ENCODE data around the gene NAT8.
"Not testable (repeated sequence)": the region's sequence is repeated elsewhere in the genome, so short reads cannot be mapped to it uniquely, and the experiment has no call there.

The NAT8 gene

GRCh38 chr2:73630662-73631266, 11.5 kb downstream of the NAT8 start:
- not testable (repeated sequence) for H3K27me3 ChIP-seq; H3K9me3 ChIP-seq; DNase-seq; H3K36me3 ChIP-seq; H3K4me1 ChIP-seq; H3K4me3 ChIP-seq (ENCODE audit: low read depth, low read length)
- TF ChIP-seq CTCF (IDR thresholded peaks at IDR 0.05; ENCODE audit: low read depth, low read length): peak; percentile 45

- not testable (repeated sequence) for H3K4me3 ChIP-seq (ENCODE audit: low read depth, low read length); DNase-seq
Measured at GRCh38 chr2:73628493-73628892, 13.7 kb downstream of the NAT8 start.

GRCh38 chr2:73626237-73626636, 16.0 kb downstream of the NAT8 start:
- not testable (repeated sequence) for H3K9me3 ChIP-seq; H3K36me3 ChIP-seq; H3K4me3 ChIP-seq (ENCODE audit: low read depth, low read length); H3K4me1 ChIP-seq; DNase-seq; H3K27me3 ChIP-seq

More at GRCh38 chr2:73628493-73628892, 13.7 kb downstream of the NAT8 start:
- not testable (repeated sequence) for H3K36me3 ChIP-seq, H3K27me3 ChIP-seq, H3K4me1 ChIP-seq, H3K9me3 ChIP-seq

- H3K27me3 ChIP-seq; H3K4me1 ChIP-seq; DNase-seq; H3K36me3 ChIP-seq; H3K4me3 ChIP-seq (ENCODE audit: low read depth, low read length); H3K9me3 ChIP-seq: not testable (repeated sequence)
Measured at GRCh38 chr2:73624625-73625024, 17.6 kb downstream of the NAT8 start.

GRCh38 chr2:73624036-73624435, 18.2 kb downstream of the NAT8 start:
- not testable (repeated sequence) for H3K27me3 ChIP-seq; H3K9me3 ChIP-seq; DNase-seq; H3K4me1 ChIP-seq; H3K4me3 ChIP-seq (ENCODE audit: low read depth, low read length); H3K36me3 ChIP-seq

- H3K27me3 ChIP-seq; H3K4me3 ChIP-seq (ENCODE audit: low read depth, low read length); H3K4me1 ChIP-seq; H3K36me3 ChIP-seq; H3K9me3 ChIP-seq: not testable (repeated sequence)
- peak; percentile 29 for TF ChIP-seq CTCF (IDR thresholded peaks at IDR 0.05; ENCODE audit: low read depth, low read length)
- DNase-seq: peak; percentile 12
Measured at GRCh38 chr2:73619925-73620324, 22.3 kb downstream of the NAT8 start.

- TF ChIP-seq CTCF (IDR thresholded peaks at IDR 0.05; ENCODE audit: low read depth, low read length): no peak
- DNase-seq: no peak
- H3K27me3 ChIP-seq: no peaks in the 10 kb centered on the region
Measured at GRCh38 chr2:73614997-73615396, 27.2 kb downstream of the NAT8 start.

GRCh38 chr2:73614105-73614504, 28.1 kb downstream of the NAT8 start:
- Histone ChIP-seq H3K4me1 (no peaks in the 10 kb centered on the region), H3K9me3 (no peaks in the 10 kb centered on the region), H3K36me3 (no peaks in the 10 kb centered on the region), H3K27me3 (no peaks in the 10 kb centered on the region), H3K4me3 (ENCODE audit: low read depth, low read length) (no peak overlapping the region)
- no peak for DNase-seq
- no peak for TF ChIP-seq CTCF (IDR thresholded peaks at IDR 0.05; ENCODE audit: low read depth, low read length)

More at GRCh38 chr2:73614997-73615396, 27.2 kb downstream of the NAT8 start:
- Histone ChIP-seq H3K9me3 (no peaks in the 10 kb centered on the region), H3K4me1 (no peaks in the 10 kb centered on the region), H3K4me3 (ENCODE audit: low read depth, low read length) (no peak overlapping the region), H3K36me3 (no peaks in the 10 kb centered on the region)

Measured in BE2C (cell line).